ENCODE data around the gene NPPB. TPM values are rescaled to one million over a fixed set of nuclear protein-coding genes. Genes with fewer than 3 reads are reported as not detected.

Gene NPPB
- total RNA-seq, 1 donor from 2014 or later: not detected

GRCh38 chr1:11835441-11836225, 23.1 kb downstream of the NPPB start:
- Mint-ChIP-seq H3K36me3 (ENCODE audit: low read depth) (peaks cover 35% of the 10 kb centered on the region), H3K9me3 (ENCODE audit: low read depth) (no peaks in the 10 kb centered on the region), H3K27me3 (ENCODE audit: low read depth) (no peaks in the 10 kb centered on the region), H3K4me1 (ENCODE audit: low read depth) (peaks cover 8% of the 10 kb centered on the region), H3K27ac (ENCODE audit: unreplicated experiment) (no peak overlapping the region), H3K4me3 (ENCODE audit: unreplicated experiment) (no peak overlapping the region)
- TF ChIP-seq, protein P1, sequence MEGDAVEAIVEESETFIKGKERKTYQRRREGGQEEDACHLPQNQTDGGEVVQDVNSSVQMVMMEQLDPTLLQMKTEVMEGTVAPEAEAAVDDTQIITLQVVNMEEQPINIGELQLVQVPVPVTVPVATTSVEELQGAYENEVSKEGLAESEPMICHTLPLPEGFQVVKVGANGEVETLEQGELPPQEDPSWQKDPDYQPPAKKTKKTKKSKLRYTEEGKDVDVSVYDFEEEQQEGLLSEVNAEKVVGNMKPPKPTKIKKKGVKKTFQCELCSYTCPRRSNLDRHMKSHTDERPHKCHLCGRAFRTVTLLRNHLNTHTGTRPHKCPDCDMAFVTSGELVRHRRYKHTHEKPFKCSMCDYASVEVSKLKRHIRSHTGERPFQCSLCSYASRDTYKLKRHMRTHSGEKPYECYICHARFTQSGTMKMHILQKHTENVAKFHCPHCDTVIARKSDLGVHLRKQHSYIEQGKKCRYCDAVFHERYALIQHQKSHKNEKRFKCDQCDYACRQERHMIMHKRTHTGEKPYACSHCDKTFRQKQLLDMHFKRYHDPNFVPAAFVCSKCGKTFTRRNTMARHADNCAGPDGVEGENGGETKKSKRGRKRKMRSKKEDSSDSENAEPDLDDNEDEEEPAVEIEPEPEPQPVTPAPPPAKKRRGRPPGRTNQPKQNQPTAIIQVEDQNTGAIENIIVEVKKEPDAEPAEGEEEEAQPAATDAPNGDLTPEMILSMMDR (IDR thresholded peaks at IDR 0.05): no peak
- no peak for DNase-seq (ENCODE audit: low spot score)

- no peak overlapping the region for H3K4me3 Mint-ChIP-seq (ENCODE audit: unreplicated experiment)
- no peaks in the 10 kb centered on the region for H3K27me3 Mint-ChIP-seq (ENCODE audit: low read depth)
- no peak for DNase-seq (ENCODE audit: low spot score)
- TF ChIP-seq, protein P1 (IDR thresholded peaks at IDR 0.05): no peak
- H3K36me3 Mint-ChIP-seq (ENCODE audit: low read depth): peaks cover 38% of the 10 kb centered on the region
- H3K9me3 Mint-ChIP-seq (ENCODE audit: low read depth): no peaks in the 10 kb centered on the region
- H3K27ac Mint-ChIP-seq (ENCODE audit: unreplicated experiment): no peak overlapping the region
- H3K4me1 Mint-ChIP-seq (ENCODE audit: low read depth): peaks cover 5% of the 10 kb centered on the region
Measured at GRCh38 chr1:11833900-11834299, 24.8 kb downstream of the NPPB start.

GRCh38 chr1:11833497-11833896, 25.2 kb downstream of the NPPB start:
- H3K4me3 Mint-ChIP-seq (ENCODE audit: unreplicated experiment): no peak overlapping the region
- TF ChIP-seq, protein P1 (IDR thresholded peaks at IDR 0.05): no peak
- H3K27ac Mint-ChIP-seq (ENCODE audit: unreplicated experiment): no peak overlapping the region
- DNase-seq (ENCODE audit: low spot score): no peak
- no peaks in the 10 kb centered on the region for H3K27me3 Mint-ChIP-seq (ENCODE audit: low read depth)
- H3K36me3 Mint-ChIP-seq (ENCODE audit: low read depth): peaks cover 37% of the 10 kb centered on the region
- H3K4me1 Mint-ChIP-seq (ENCODE audit: low read depth): peaks cover 1% of the 10 kb centered on the region
- no peaks in the 10 kb centered on the region for H3K9me3 Mint-ChIP-seq (ENCODE audit: low read depth)

GRCh38 chr1:11831945-11832725, 26.6 kb downstream of the NPPB start:
- H3K9me3 Mint-ChIP-seq (ENCODE audit: low read depth): no peaks in the 10 kb centered on the region
- H3K4me1 Mint-ChIP-seq (ENCODE audit: low read depth): no peaks in the 10 kb centered on the region
- no peak overlapping the region for H3K27ac Mint-ChIP-seq (ENCODE audit: unreplicated experiment)
- TF ChIP-seq, protein P1 (IDR thresholded peaks at IDR 0.05): no peak
- DNase-seq (ENCODE audit: low spot score): no peak
- peaks cover 41% of the 10 kb centered on the region for H3K36me3 Mint-ChIP-seq (ENCODE audit: low read depth)
- H3K27me3 Mint-ChIP-seq (ENCODE audit: low read depth): no peaks in the 10 kb centered on the region
- no peak overlapping the region for H3K4me3 Mint-ChIP-seq (ENCODE audit: unreplicated experiment)

DNA sequence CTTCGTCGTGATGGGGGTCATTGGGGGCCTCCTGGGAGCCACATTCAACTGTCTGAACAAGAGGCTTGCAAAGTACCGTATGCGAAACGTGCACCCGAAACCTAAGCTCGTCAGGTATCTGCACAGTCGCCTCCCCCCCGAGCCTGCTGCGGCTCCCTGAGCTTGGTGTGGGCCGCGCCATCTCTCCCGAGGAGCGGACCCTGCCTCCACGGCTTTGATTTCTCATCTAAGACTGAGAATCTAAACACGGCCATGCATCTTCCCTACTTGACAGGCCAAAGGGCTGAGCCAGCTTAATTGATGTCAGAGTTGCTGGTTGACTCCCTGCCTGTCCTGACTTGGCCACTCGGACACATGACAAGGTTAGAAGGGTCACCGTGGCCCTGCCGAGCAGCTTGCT, 30.2 kb downstream of the NPPB start:
- H3K4me1 Mint-ChIP-seq (ENCODE audit: low read depth): no peaks in the 10 kb centered on the region
- no peaks in the 10 kb centered on the region for H3K27me3 Mint-ChIP-seq (ENCODE audit: low read depth)
- H3K9me3 Mint-ChIP-seq (ENCODE audit: low read depth): no peaks in the 10 kb centered on the region
- no peak for DNase-seq (ENCODE audit: low spot score)
- no peak overlapping the region for H3K27ac Mint-ChIP-seq (ENCODE audit: unreplicated experiment)
- H3K36me3 Mint-ChIP-seq (ENCODE audit: low read depth): peaks cover 33% of the 10 kb centered on the region
- TF ChIP-seq, protein P1 (IDR thresholded peaks at IDR 0.05): no peak
- no peak overlapping the region for H3K4me3 Mint-ChIP-seq (ENCODE audit: unreplicated experiment)

Measured in chondrocyte (in vitro differentiated cells).